ENCODE data around the gene USP25. TPM values are rescaled to one million over a fixed set of nuclear protein-coding genes. Genes with fewer than 3 reads are reported as not detected.
A peak's percentile ranks its signal among the peaks of the same experiment; 100 is the strongest.

The USP25 gene
- total and polyA plus RNA-seq, 4 donors, result 14.6 to 148 (median 32.1) TPM

- Histone ChIP-seq H3K4me3 (no peak overlapping the region), H3K9me3 (ENCODE audit: control insufficient read depth in 4 of 4, insufficient read depth in 3 of 4, low read length in 3 of 4) (no peaks in the 10 kb centered on the region), H3K27ac (ENCODE audit: low read depth in 1 of 2, low read length in 1 of 2) (no peak overlapping the region), H3K4me1 (ENCODE audit: control insufficient read depth in 5 of 5, insufficient read depth in 5 of 5, low read length in 5 of 5) (peaks cover 0 to 11% (median 0%) of the 10 kb centered on the region in 5 donors), H3K9ac (ENCODE audit: insufficient read depth in 1 of 2, low read length in 2 of 2) (no peak overlapping the region), H3K36me3 (ENCODE audit: control insufficient read depth in 4 of 4, insufficient read depth in 4 of 4, low read length in 4 of 4) (peaks cover 4 to 17% (median 6%) of the 10 kb centered on the region in 4 donors), H3K27me3 (ENCODE audit: control insufficient read depth in 3 of 3, insufficient read depth in 3 of 3, low read length in 2 of 3) (no peaks in the 10 kb centered on the region)
- TF ChIP-seq CTCF (IDR thresholded peaks at IDR 0.05; ENCODE audit: control extremely low read depth, extremely low read depth), result no peak
- ATAC-seq (ENCODE audit: insufficient read depth, low FRiP score) (peak; percentile 48), DNase-seq (peak in 2 of 3 donors; percentile 12 to 34)
- 35 to 61% methylated on average over 4 of the region's 4 CpGs for WGBS, 2 donors
These were observed 107.9 kb downstream of the USP25 start for GRCh38 chr21:15837645-15838044.

- TF ChIP-seq CTCF (IDR thresholded peaks at IDR 0.05; ENCODE audit: control extremely low read depth, extremely low read depth), result no peak
- no peak for DNase-seq
- WGBS, 2 donors, result 95 to 97% methylated on average over 2 of the region's 2 CpGs
These were observed 109.2 kb downstream of the USP25 start for GRCh38 chr21:15839026-15839425.

GRCh38 chr21:15839601-15840000 lies 109.8 kb downstream of the USP25 start:
- no peaks in the 10 kb centered on the region for H3K9me3 ChIP-seq (ENCODE audit: control insufficient read depth in 4 of 4, insufficient read depth in 3 of 4, low read length in 3 of 4)
- H3K27ac ChIP-seq (ENCODE audit: low read depth in 1 of 2, low read length in 1 of 2), result no peak overlapping the region
- H3K36me3 ChIP-seq (ENCODE audit: control insufficient read depth in 4 of 4, insufficient read depth in 4 of 4, low read length in 4 of 4), result peaks cover 4 to 15% (median 6%) of the 10 kb centered on the region in 4 donors
- no peak for TF ChIP-seq CTCF (IDR thresholded peaks at IDR 0.05; ENCODE audit: control extremely low read depth, extremely low read depth)
- no peak overlapping the region for H3K4me3 ChIP-seq
- DNase-seq (no peak), ATAC-seq (ENCODE audit: insufficient read depth, low FRiP score) (no peak)
- H3K4me1 ChIP-seq (ENCODE audit: control insufficient read depth in 5 of 5, insufficient read depth in 5 of 5, low read length in 5 of 5), result peaks cover 0 to 11% (median 0%) of the 10 kb centered on the region in 5 donors
- H3K9ac ChIP-seq (ENCODE audit: insufficient read depth in 1 of 2, low read length in 2 of 2), result no peak overlapping the region
- WGBS, 2 donors, result 78 to 93% methylated on average over 2 of the region's 2 CpGs
- H3K27me3 ChIP-seq (ENCODE audit: control insufficient read depth in 3 of 3, insufficient read depth in 3 of 3, low read length in 2 of 3), result no peaks in the 10 kb centered on the region

More at GRCh38 chr21:15839026-15839425, 109.2 kb downstream of the USP25 start:
- H3K9me3 ChIP-seq (ENCODE audit: control insufficient read depth in 4 of 4, insufficient read depth in 3 of 4, low read length in 3 of 4), result no peaks in the 10 kb centered on the region
- no peak overlapping the region for H3K4me3 ChIP-seq
- no peaks in the 10 kb centered on the region for H3K27me3 ChIP-seq (ENCODE audit: control insufficient read depth in 3 of 3, insufficient read depth in 3 of 3, low read length in 2 of 3)
- peaks cover 4 to 15% (median 6%) of the 10 kb centered on the region in 4 donors for H3K36me3 ChIP-seq (ENCODE audit: control insufficient read depth in 4 of 4, insufficient read depth in 4 of 4, low read length in 4 of 4)
- H3K27ac ChIP-seq (ENCODE audit: low read depth in 1 of 2, low read length in 1 of 2), result no peak overlapping the region
- H3K9ac ChIP-seq (ENCODE audit: insufficient read depth in 1 of 2, low read length in 2 of 2), result no peak overlapping the region
- peaks cover 0 to 11% (median 0%) of the 10 kb centered on the region in 5 donors for H3K4me1 ChIP-seq (ENCODE audit: control insufficient read depth in 5 of 5, insufficient read depth in 5 of 5, low read length in 5 of 5)
- ATAC-seq (ENCODE audit: insufficient read depth, low FRiP score), result no peak

- DNase-seq (no peak), ATAC-seq (ENCODE audit: insufficient read depth, low FRiP score) (no peak)
- no peak for TF ChIP-seq CTCF (IDR thresholded peaks at IDR 0.05; ENCODE audit: control extremely low read depth, extremely low read depth)
- Histone ChIP-seq H3K36me3 (ENCODE audit: control insufficient read depth in 4 of 4, insufficient read depth in 4 of 4, low read length in 4 of 4) (peaks cover 4 to 8% (median 5%) of the 10 kb centered on the region in 4 donors), H3K27ac (ENCODE audit: low read depth in 1 of 2, low read length in 1 of 2) (no peak overlapping the region), H3K9ac (ENCODE audit: insufficient read depth in 1 of 2, low read length in 2 of 2) (no peak overlapping the region), H3K27me3 (ENCODE audit: control insufficient read depth in 3 of 3, insufficient read depth in 3 of 3, low read length in 2 of 3) (no peaks in the 10 kb centered on the region), H3K4me1 (ENCODE audit: control insufficient read depth in 5 of 5, insufficient read depth in 5 of 5, low read length in 5 of 5) (peaks cover 0 to 11% (median 0%) of the 10 kb centered on the region in 5 donors), H3K4me3 (no peak overlapping the region), H3K9me3 (ENCODE audit: control insufficient read depth in 4 of 4, insufficient read depth in 3 of 4, low read length in 3 of 4) (no peaks in the 10 kb centered on the region)
- 92 to 95% methylated on average over 3 of the region's 3 CpGs for WGBS, 2 donors
These were observed 110.6 kb downstream of the USP25 start for GRCh38 chr21:15840406-15840805.

All from lung (tissue), 12 donors.